HG02798 (cell line): ENCODE results near the gene IGIP.

Experiments
- ATAC-seq: cut with Tn5 transposase; IDR thresholded peaks from one replicate; pipeline ENCODE4 v1.9.1; 2021; ENCODE audit warnings: mild to moderate bottlenecking; ENCODE audit not compliant: unreplicated experiment, poor library complexity

IGIP gene

GRCh38 chr5:140125637-140126036 is at the start of gene IGIP:
Gene IGIP, plus strand, starts transcription at chr5:140125937. Its CDS starts 2,540 bp downstream, at chr5:140128477.
- ATAC-seq: no peak

GRCh38 chr5:140076142-140076541 is 49.6 kb upstream of the IGIP start:
- no peak for ATAC-seq

DNA sequence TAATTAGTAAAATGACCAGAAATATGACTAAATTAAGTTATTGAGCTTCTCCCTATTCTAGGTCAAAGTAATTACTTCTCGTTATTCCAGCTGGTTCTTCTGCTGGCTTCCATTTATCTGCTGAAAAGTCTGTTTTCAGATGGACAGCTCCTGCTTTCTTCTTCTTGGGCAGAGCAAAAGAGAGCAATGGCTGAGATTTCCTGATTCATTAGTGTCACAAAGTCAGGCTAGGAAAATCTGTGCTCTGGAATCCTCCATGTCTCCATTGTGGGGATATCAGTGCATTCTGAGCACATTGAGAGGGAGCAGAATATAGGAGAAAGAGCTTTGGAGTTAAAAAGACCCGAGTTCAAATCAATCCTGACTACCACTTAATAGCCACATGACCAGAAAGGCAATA is 48.9 kb upstream of the IGIP start:
- no peak for ATAC-seq

DNA sequence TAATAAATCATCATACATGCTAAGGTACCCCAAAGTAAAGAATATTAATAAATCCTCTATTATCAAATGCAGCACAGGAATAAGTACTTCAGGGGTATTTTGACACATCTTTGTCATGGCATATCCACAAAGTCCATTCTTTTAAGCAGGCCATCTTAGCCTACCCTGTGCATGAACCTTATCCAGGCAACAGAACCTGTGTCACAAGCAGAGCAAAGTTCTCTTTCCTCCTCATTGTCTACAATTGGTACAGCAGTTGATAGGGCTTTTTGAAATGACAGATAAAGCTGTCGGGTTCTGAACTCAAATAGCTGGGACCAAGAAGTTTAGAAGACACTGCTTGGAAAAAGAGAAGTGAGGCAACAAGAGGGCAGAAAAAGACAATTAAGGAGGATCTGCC is 42.6 kb upstream of the IGIP start:
- ATAC-seq: no peak

GRCh38 chr5:140083650-140084049 is 42.1 kb upstream of the IGIP start:
- ATAC-seq: no peak

DNA sequence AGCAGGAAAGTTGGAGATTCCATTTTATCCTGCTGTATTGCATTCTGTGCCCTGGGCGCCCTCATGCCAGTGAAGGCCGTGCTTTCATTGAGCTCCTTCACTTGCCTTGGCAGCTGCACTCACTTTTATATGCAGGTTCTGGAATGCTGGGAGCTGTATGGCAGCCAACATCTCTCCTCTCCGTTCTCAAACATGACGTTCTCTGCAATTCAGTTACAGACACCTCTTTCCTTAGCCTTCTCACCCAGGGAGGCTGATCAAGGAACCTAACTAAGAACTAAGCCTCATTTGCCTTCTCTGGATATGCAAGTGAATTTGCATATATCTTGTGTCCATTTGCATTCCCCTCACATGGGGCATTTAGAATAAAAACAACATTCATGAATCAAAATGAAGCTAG is 41.2 kb upstream of the IGIP start:
- ATAC-seq: no peak

DNA sequence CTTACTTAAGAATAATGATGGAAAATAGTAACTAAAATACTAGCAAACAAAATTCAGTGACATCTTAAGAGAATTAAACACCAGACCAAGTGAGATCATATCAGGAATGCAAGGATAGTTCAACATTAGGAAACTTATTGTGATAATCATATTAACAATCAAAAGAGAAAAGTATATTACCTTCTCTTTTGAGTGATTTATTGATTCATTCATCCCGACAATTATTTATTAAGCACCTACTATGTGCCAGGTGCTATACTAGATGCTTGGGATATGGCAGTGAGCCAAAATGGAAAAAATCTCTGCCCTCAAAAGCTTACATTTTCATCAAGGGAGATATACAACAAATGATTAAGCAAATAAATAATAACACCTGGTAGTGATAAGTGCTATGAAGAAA is 35.5 kb upstream of the IGIP start:
- ATAC-seq: no peak

- no peak for ATAC-seq
These were observed 32.6 kb upstream of the IGIP start for GRCh38 chr5:140093179-140093578.

DNA sequence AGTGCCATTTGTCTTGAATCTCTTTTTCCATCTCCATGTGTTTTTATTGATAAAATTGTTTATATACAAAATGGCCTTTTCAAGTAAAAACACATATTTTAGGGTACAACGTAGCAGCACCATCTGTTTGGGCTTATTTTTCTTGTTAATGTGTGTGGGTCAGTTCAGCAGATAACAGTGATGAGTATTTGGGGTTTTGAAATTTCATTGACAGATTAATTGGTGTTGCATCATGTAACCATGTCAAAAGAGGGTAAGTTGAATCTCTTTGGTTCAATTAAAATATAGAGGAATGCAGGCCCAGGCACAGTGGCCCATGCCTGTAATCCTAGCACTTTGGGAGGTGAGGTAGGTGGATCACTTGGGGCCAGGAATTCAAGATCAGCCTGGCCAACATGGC is 31.9 kb upstream of the IGIP start:
- ATAC-seq: no peak

GRCh38 chr5:140094889-140095288 is 30.8 kb upstream of the IGIP start:
- ATAC-seq: no peak

DNA sequence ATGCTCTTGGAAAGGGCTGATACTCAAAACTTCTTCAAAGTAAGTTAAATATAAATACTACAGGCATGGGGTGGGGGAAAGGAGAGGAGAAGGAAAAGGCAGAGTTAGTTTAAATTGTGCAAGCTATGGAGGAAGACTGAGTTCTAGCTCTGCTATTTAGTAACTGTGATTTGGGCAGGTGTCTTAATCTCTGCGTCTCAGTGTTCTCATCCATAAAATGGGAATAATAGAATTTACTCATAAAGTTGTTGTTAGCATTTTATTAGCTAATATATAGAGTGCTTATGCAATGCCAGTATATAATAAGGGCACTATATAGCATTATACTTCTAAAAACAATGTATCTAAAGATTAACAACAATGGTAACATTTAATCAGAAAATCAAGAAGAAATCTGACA is 24.6 kb upstream of the IGIP start:
- ATAC-seq: no peak

DNA sequence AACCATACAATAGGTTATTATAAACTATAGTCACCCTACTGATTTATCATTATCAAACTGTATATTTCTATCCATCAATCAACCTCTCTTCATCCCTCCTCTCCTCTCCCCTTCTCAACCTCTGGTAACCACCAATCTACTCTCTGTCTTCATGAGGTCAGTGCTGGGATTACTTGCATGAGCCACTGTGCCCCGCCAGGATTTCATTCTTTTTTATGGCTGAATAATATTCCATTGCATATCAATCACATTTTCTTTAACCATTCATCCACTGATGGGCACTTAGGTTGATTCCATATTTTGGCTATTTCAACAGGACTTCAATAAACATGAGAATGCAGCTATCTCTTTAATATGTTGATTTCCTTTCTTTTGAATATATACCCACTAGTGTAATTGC is 22.6 kb upstream of the IGIP start:
- ATAC-seq: no peak

GRCh38 chr5:140104100-140104499 is 21.6 kb upstream of the IGIP start:
- no peak for ATAC-seq

DNA sequence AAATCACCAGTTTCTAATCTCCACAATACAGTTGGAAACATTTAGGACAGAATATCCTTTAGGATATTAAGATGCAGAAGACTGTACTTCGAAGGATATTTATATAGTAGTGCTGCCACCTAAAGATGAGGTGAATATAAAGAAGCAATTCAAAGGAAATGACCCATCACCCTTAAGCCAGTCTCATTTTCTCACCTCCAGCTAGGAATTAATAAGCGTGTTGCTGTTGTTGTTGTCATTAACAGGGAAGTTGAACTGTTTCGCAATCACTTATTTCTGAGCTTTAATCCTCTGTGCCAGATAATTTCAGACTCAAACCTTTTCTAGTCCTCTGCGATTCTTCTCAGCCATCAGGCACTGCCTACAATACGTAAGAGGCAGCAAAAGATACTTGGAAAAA is 19.6 kb upstream of the IGIP start:
- ATAC-seq: no peak

DNA sequence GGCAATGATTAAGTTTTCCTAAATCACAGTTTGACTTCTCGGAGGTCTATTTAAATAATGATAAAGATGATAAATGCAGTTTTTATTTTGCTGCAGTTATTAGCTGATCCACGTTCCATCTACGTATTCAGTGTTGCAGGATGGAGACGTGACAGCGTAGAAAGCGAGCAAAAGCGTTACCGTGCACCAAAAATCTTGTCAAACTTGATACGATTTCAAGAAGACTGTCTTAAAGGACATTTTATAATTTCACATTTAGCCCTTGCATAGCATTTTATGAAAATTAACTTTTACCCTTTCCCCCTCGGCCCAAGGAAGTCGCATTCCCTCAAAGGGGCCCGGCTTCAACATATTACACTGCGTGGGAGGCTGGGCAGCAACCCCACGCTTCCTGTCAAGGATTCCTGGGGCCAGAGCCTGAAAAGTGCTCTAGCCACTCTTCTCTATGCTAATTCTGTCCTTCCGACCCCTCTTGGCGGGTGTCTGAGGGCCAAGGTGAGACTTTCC is 18.9 kb upstream of the IGIP start:
- ATAC-seq: no peak

- ATAC-seq: peak; percentile 88
These were observed 18.2 kb upstream of the IGIP start for GRCh38 chr5:140107312-140108092.

- ATAC-seq: no peak
These were observed 17.4 kb upstream of the IGIP start for GRCh38 chr5:140108093-140109017.

DNA sequence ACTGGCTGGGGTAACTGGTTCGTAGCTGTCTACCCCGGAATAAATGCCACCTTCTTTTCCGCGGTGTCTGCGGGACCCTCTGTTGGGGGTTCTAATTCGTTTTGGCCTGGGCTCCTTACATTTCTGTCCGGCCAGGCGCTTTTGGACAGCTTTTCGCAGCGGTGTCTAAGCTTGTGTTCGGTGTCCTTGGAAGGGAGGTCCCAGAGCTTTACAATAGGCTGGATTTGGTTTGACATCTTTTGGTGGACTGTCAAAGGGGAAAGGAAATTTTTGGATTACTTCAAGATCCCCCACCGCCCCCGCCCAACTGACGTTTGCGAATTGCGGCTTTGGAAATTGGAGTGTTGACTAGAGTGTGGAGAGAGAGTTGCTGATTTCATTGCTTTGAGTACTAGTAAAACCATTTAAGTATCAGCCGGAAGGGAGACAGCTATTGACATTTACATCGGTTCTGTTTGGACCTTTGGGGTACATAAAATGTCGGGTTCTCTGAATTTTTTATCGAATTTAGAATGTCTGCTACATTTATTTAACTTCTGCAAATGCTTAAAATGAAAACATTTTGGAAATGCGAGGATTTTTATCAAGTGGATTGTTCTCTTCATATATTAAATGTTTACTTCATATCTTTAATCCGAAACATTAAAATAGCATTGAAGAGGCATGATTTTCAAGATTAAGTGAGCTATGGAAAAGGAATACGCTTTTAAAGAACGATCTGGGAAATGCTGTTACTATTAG is 16.5 kb upstream of the IGIP start:
- no peak for ATAC-seq

DNA sequence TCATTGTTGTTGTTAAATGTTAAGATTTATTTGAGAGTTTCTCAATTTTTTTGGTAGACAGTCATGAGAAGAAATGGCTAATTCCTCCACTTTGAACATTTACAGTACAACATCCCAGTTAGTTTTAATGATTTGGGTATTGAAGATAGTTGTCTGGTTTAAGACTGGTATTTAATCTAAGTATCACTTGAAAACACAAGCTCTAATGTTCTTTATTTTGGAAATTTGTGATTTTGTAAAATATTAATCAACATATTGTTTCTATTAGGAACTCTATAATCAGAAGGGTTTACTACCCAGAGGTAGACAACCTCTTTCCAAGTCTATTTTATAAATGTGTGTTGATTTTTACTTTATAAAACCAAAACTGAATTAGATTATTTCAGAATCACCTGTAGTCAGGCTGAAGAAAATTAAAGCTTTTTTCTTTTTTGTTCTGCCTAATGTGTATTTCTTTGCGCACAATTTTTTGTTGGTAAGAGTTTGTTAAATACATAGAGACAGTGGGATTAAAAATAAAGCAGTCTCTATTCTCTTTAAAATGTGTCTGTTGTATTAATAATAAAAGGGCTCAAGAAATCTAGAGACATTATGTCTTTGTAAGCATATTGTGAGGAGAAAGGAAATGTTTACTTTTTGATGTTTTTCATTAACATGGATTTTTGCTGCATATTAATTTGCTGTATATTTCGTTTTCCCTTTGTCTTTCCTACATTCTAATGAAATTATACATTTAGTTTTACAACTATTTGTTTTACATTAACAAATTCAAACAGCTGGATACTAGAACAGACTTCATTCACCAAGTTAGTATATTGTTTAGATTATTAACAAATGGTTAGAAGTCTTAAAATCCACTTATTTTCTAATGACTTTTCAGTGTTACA is 15.7 kb upstream of the IGIP start:
- no peak for ATAC-seq

GRCh38 chr5:140110646-140110957 is 15.1 kb upstream of the IGIP start:
- ATAC-seq: no peak
